HCT116 (cell line): ENCODE results near the gene SCG3. TPM values are rescaled to one million over a fixed set of nuclear protein-coding genes. Genes with fewer than 3 reads are reported as not detected.

ENCODE experiments used
- ATAC-seq: fragments of 200-7000 bp; cut with Tn5 transposase; 2 replicates; pipeline ENCODE4 v1.9.1; 2020; ENCODE audit warnings: mild to moderate bottlenecking, moderate library complexity
- BruUV-seq: library from RNA; stranded (reverse); fragments of 400-500 nt; replicated peaks from 2 replicates; lab custom pipeline; 2021; lab: Mats Ljungman, UMichigan
- CTCF ChIA-PET: fragments of 300-600 bp; sonication (Branson Sonifier 250); formaldehyde crosslinking; loops from one replicate; lab custom pipeline; 2021; ENCODE audit warnings: antibody characterized with exemption; lab: Charles Lee
- POLR2A ChIA-PET: fragments of 300-600, 350-600 bp; sonication (Branson Sonifier 250); formaldehyde crosslinking; loops from one replicate; lab custom pipeline; 2021; ENCODE audit warnings: antibody characterized with exemption; lab: Charles Lee
- RAD21 ChIA-PET, 2 experiments: fragments of 300-600 bp; sonication (Branson Sonifier 250); formaldehyde crosslinking; loops; one replicate each; lab custom pipeline; 2023; ENCODE audit warnings: low total read pairs in 2 of 2; ENCODE audit not compliant: uncharacterized antibody in 2 of 2, unreplicated experiment in 2 of 2, low non-redundant PET in 1 of 2; lab: Charles Lee
- DNase-seq: peaks from one replicate; pipeline ENCODE4 v3.0.0-alpha.2; 2010; ENCODE audit warnings: low read depth, low spot score
- H2AFZ ChIP-seq: fragments of 200-600 bp; shearing (Covaris generic), sonication (generic); 2 replicates; pipeline ENCODE4 v1.6.1; 2017; ENCODE audit warnings: low read depth, mixed run types, mixed read lengths, antibody characterized with exemption, low read length; ENCODE audit not compliant: poor library complexity, severe bottlenecking
- H3K27ac ChIP-seq: 2 replicates; pipeline ENCODE4 v1.5.1; 2012; ENCODE audit warnings: low read depth, low read length
- H3K27me3 ChIP-seq: fragments of 200-600 bp; sonication (generic); 2 replicates; pipeline ENCODE4 v1.6.1; 2016; ENCODE audit warnings: mixed run types, low read length, mixed read lengths; ENCODE audit not compliant: insufficient read depth
- H3K36me3 ChIP-seq, 2 experiments: fragments of 200-500 bp in 1 of 2; fragments of 200-600 bp in 1 of 2; sonication (Bioruptor generic) in 1 of 2; sonication (generic) in 1 of 2; 2 replicates each; pipeline versions ENCODE4 v1.5.1 to v1.6.1; 2014 to 2016; ENCODE audit warnings: low read length in 2 of 2, inconsistent platforms in 1 of 2, mixed read lengths in 1 of 2, mixed run types in 1 of 2; ENCODE audit not compliant: insufficient read depth in 2 of 2, control insufficient read depth in 1 of 2
- H3K4me1 ChIP-seq, 2 experiments: fragments of 200-600 bp in 1 of 2; sonication (generic) in 1 of 2; 2 replicates each; pipeline versions ENCODE4 v1.5.1 to v1.6.1; 2012 to 2017; ENCODE audit warnings: low read length in 2 of 2, inconsistent platforms in 1 of 2, mild to moderate bottlenecking in 1 of 2, mixed read lengths in 1 of 2, mixed run types in 1 of 2, moderate library complexity in 1 of 2; ENCODE audit not compliant: insufficient read depth in 2 of 2, control insufficient read depth in 1 of 2
- H3K4me2 ChIP-seq: fragments of 200-600 bp; sonication (generic); 2 replicates; pipeline ENCODE4 v1.6.1; 2017; ENCODE audit warnings: mixed run types, low read length, mixed read lengths
- H3K4me3 ChIP-seq, 2 experiments: fragments of 200-600 bp in 1 of 2; sonication (generic) in 1 of 2; replicated peaks in 1 of 2; 2 replicates each; pipeline ENCODE4 v1.5.1; 2011 to 2016; ENCODE audit warnings: low read length in 2 of 2, control low read depth in 1 of 2, low read depth in 1 of 2, mild to moderate bottlenecking in 1 of 2, mixed read lengths in 1 of 2, mixed run types in 1 of 2
- H3K79me2 ChIP-seq: fragments of 200-600 bp; sonication (generic); 2 replicates; pipeline ENCODE4 v1.6.1; 2017; ENCODE audit warnings: mild to moderate bottlenecking, mixed run types, low read length, moderate library complexity, mixed read lengths; ENCODE audit not compliant: insufficient read depth
- H3K9ac ChIP-seq: fragments of 200-600 bp; sonication (generic); 2 replicates; pipeline ENCODE4 v1.6.1; 2016; ENCODE audit warnings: low read length, mixed read lengths
- H3K9me2 ChIP-seq: fragments of 200-600 bp; sonication (generic), shearing (Covaris generic); 2 replicates; pipeline ENCODE4 v1.6.1; 2017; ENCODE audit warnings: mixed run types, mild to moderate bottlenecking, moderate library complexity; ENCODE audit not compliant: insufficient read depth
- H3K9me3 ChIP-seq, 2 experiments: fragments of 200-500 bp in 1 of 2; fragments of 200-600 bp in 1 of 2; sonication (Bioruptor generic) in 1 of 2; sonication (generic) in 1 of 2; 2 replicates each; pipeline ENCODE4 v1.6.1; 2014 to 2017; ENCODE audit warnings: low read length in 2 of 2, mixed read lengths in 2 of 2, inconsistent platforms in 1 of 2, low read depth in 1 of 2, mild to moderate bottlenecking in 1 of 2, mixed run types in 1 of 2, moderate library complexity in 1 of 2; ENCODE audit not compliant: control insufficient read depth in 1 of 2, insufficient read depth in 1 of 2
- H4K20me1 ChIP-seq: fragments of 200-600 bp; sonication (generic), shearing (Covaris generic); 2 replicates; pipeline ENCODE4 v1.6.1; 2017; ENCODE audit warnings: mixed run types, mild to moderate bottlenecking, moderate library complexity; ENCODE audit not compliant: insufficient read depth
- EZH2 ChIP-seq: fragments of 200-600 bp; sonication (generic); IDR thresholded peaks from 2 replicates; pipeline ENCODE4 v1.6.1; 2017; ENCODE audit warnings: antibody characterized with exemption, mixed run types
- FOSL1 ChIP-seq: IDR thresholded peaks from 2 replicates; pipeline ENCODE4 v1.6.1; 2012; ENCODE audit warnings: low read depth
- POLR2AphosphoS5 ChIP-seq: IDR thresholded peaks from 2 replicates; pipeline ENCODE4 v1.6.1; 2011; ENCODE audit warnings: mild to moderate bottlenecking, low read depth, low read length, moderate library complexity
- RAD21 ChIP-seq: IDR thresholded peaks from 2 replicates; pipeline ENCODE4 v1.6.1; 2012; ENCODE audit warnings: low read depth, mild to moderate bottlenecking
- SIN3A ChIP-seq: IDR thresholded peaks from 2 replicates; pipeline ENCODE4 v1.6.1; 2012; ENCODE audit warnings: low read depth
- SP1 ChIP-seq: IDR thresholded peaks from 2 replicates; pipeline ENCODE4 v1.6.1; 2012; ENCODE audit warnings: low read depth
- SRF ChIP-seq: IDR thresholded peaks from 2 replicates; pipeline ENCODE4 v1.6.1; 2012; ENCODE audit warnings: low read depth
- TCF7L2 ChIP-seq: IDR thresholded peaks from 2 replicates; pipeline ENCODE4 v1.7.0; 2011; ENCODE audit warnings: borderline replicate concordance, inconsistent platforms; ENCODE audit not compliant: insufficient read depth, insufficient read length; ENCODE audit errors: extremely low read depth
- ZFX ChIP-seq: fragments of 450-650 bp; IDR thresholded peaks from 2 replicates; pipeline ENCODE4 v1.6.1; 2017
- ZNF274 ChIP-seq: fragments of 200-500 bp; sonication (Bioruptor generic); IDR thresholded peaks from 2 replicates; pipeline ENCODE4 v1.6.1; 2014; ENCODE audit warnings: mild to moderate bottlenecking, low read depth, low read length, inconsistent platforms
- intact Hi-C: fragments of 100-400 bp; cut with micrococcal nuclease; formaldehyde crosslinking; loops from 2 replicates; pipeline ENCODE4 v1.10.0; 2022
- total RNA-seq: library from RNA; stranded (reverse); gene quantifications from one replicate; pipeline ENCODE4 v1.2.1, GENCODE V29; 2021; ENCODE audit not compliant: unreplicated experiment
- TF ChIP-seq, protein P1 (sequence below): IDR thresholded peaks from 2 replicates; pipeline ENCODE4 v1.6.1; 2012; ENCODE audit warnings: low read depth
- TF ChIP-seq, protein P2 (sequence below): IDR thresholded peaks from 2 replicates; pipeline ENCODE4 v1.6.1; 2012

Gene SCG3
- total RNA-seq, 1 experiment from 2014 or later: not detected

DNA sequence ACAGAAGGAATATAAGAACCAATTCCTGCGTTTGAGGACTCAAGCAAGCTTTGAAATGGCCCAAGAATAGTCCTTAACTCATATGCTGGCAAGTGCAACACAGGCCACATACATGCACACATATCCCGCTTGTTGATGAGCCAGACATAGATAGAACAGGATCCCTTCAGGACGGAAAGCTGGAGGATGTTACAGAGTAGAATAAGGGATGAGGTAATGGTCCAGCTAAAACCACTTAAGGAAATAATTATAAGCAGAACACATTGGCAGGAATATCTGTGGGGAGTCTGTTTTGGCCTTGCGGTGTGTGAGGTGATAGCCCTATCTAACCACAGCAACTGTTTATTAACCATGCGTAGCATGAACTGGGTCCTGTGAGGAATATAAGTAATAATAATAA, 25.0 kb downstream of the SCG3 start:
- BruUV-seq: no TSS peak

More for the DNA sequence above, 25.0 kb downstream of the SCG3 start:
- no peak for DNase-seq
- Histone ChIP-seq H3K27me3 (no peaks in the 10 kb centered on the region), H3K4me2 (no peak overlapping the region), H3K9ac (no peak overlapping the region), H3K36me3 (no peaks in the 10 kb centered on the region), H2AFZ (no peak overlapping the region), H3K9me2 (no peaks in the 10 kb centered on the region), H3K9me3 (no peaks in the 10 kb centered on the region), H4K20me1 (no peaks in the 10 kb centered on the region), H3K79me2 (no peaks in the 10 kb centered on the region), H3K4me3 (no peak overlapping the region), H3K4me1 (no peaks in the 10 kb centered on the region), H3K27ac (no peak overlapping the region)
- TF ChIP-seq, protein P1, sequence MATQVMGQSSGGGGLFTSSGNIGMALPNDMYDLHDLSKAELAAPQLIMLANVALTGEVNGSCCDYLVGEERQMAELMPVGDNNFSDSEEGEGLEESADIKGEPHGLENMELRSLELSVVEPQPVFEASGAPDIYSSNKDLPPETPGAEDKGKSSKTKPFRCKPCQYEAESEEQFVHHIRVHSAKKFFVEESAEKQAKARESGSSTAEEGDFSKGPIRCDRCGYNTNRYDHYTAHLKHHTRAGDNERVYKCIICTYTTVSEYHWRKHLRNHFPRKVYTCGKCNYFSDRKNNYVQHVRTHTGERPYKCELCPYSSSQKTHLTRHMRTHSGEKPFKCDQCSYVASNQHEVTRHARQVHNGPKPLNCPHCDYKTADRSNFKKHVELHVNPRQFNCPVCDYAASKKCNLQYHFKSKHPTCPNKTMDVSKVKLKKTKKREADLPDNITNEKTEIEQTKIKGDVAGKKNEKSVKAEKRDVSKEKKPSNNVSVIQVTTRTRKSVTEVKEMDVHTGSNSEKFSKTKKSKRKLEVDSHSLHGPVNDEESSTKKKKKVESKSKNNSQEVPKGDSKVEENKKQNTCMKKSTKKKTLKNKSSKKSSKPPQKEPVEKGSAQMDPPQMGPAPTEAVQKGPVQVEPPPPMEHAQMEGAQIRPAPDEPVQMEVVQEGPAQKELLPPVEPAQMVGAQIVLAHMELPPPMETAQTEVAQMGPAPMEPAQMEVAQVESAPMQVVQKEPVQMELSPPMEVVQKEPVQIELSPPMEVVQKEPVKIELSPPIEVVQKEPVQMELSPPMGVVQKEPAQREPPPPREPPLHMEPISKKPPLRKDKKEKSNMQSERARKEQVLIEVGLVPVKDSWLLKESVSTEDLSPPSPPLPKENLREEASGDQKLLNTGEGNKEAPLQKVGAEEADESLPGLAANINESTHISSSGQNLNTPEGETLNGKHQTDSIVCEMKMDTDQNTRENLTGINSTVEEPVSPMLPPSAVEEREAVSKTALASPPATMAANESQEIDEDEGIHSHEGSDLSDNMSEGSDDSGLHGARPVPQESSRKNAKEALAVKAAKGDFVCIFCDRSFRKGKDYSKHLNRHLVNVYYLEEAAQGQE: no peak
- TF ChIP-seq TCF7L2 (no peak), ZNF274 (no peak), EZH2 (no peak), FOSL1 (no peak), SP1 (no peak), SIN3A (no peak), POLR2AphosphoS5 (no peak), RAD21 (no peak), SRF (no peak), ZFX (no peak)
- TF ChIP-seq, protein P2, sequence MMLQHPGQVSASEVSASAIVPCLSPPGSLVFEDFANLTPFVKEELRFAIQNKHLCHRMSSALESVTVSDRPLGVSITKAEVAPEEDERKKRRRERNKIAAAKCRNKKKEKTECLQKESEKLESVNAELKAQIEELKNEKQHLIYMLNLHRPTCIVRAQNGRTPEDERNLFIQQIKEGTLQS: no peak
- ATAC-seq: no peak
- intact Hi-C loops: no loop called here
- ChIA-PET RAD21 (no interaction called here), POLR2A (no interaction called here), CTCF (no interaction called here)
